GM12878 (cell line): ENCODE data around the gene EXOSC10. TPM values are rescaled to one million over a fixed set of nuclear protein-coding genes. Genes with fewer than 3 reads are reported as not detected.
A peak's percentile ranks its signal among the peaks of the same experiment; 100 is the strongest.

ENCODE experiments used
- ASH2L ChIP-seq: fragments of 300-600, 200-600 bp; sonication (generic); IDR thresholded peaks from 2 replicates; pipeline ENCODE4 v1.6.1; 2017; ENCODE audit warnings: low read depth, mild to moderate bottlenecking, borderline replicate concordance
- BCL11A ChIP-seq: IDR thresholded peaks from 2 replicates; pipeline ENCODE4 v1.6.1; 2011; ENCODE audit warnings: low read depth, low read length
- BHLHE40 ChIP-seq, 2 experiments: fragments of 450-650 bp in 1 of 2; IDR thresholded peaks; 2 replicates each; pipeline ENCODE4 v1.6.1; 2011 to 2017; ENCODE audit warnings: low read depth in 2 of 2, borderline replicate concordance in 1 of 2, improper control_type of control experiment in 1 of 2, low read length in 1 of 2, mild to moderate bottlenecking in 1 of 2
- CHD1 ChIP-seq: IDR thresholded peaks from 2 replicates; pipeline ENCODE4 v1.6.1; 2012; ENCODE audit warnings: low read depth, low read length, improper control_type of control experiment
- HDAC2 ChIP-seq: fragments of 200-600 bp; sonication (generic); IDR thresholded peaks from 2 replicates; pipeline ENCODE4 v1.6.1; 2017
- IKZF1 ChIP-seq: fragments of 450-650 bp; conservative IDR thresholded peaks from 2 replicates; pipeline ENCODE4 v1.6.1; 2017; ENCODE audit warnings: antibody characterized with exemption, mild to moderate bottlenecking
- IRF4 ChIP-seq: IDR thresholded peaks from 2 replicates; pipeline ENCODE4 v1.6.1; 2011; ENCODE audit warnings: low read depth, low read length
- MTA2 ChIP-seq: fragments of 450-650 bp; IDR thresholded peaks from 2 replicates; pipeline ENCODE4 v1.6.1; 2016; ENCODE audit warnings: low read depth, mild to moderate bottlenecking, moderate library complexity
- MXI1 ChIP-seq: fragments of 150-350 bp; IDR thresholded peaks from 2 replicates; pipeline ENCODE4 v1.6.1; 2011; ENCODE audit warnings: low read depth, mild to moderate bottlenecking, inconsistent platforms, low read length, improper control_type of control experiment
- POLR2AphosphoS2 ChIP-seq: IDR thresholded peaks from 2 replicates; pipeline ENCODE4 v1.6.1; 2011; ENCODE audit warnings: low read depth, mild to moderate bottlenecking, low read length, improper control_type of control experiment, moderate library complexity
- RB1 ChIP-seq: fragments of 450-650 bp; formaldehyde crosslinking; IDR thresholded peaks from 2 replicates; pipeline ENCODE4 v1.6.1; 2017; ENCODE audit warnings: mild to moderate bottlenecking, borderline replicate concordance
- RELB ChIP-seq: fragments of 450-650 bp; IDR thresholded peaks from 2 replicates; pipeline ENCODE4 v1.6.1; 2017; ENCODE audit warnings: low read depth, mild to moderate bottlenecking, moderate library complexity
- SMAD1 ChIP-seq: fragments of 450-650 bp; IDR thresholded peaks from 2 replicates; pipeline ENCODE4 v1.6.1; 2018; ENCODE audit warnings: mild to moderate bottlenecking, low read depth; ENCODE audit not compliant: partially characterized antibody
- STAT1 ChIP-seq: fragments of 450-650 bp; conservative IDR thresholded peaks from 2 replicates; pipeline ENCODE4 v1.6.1; 2014; ENCODE audit warnings: antibody characterized with exemption, mild to moderate bottlenecking
- YBX1 ChIP-seq: fragments of 450-650 bp; IDR thresholded peaks from 2 replicates; pipeline ENCODE4 v1.6.1; 2016; ENCODE audit warnings: antibody characterized with exemption
- ZBTB33 ChIP-seq: fragments of 450-650 bp; IDR thresholded peaks from 2 replicates; pipeline ENCODE4 v1.6.1; 2017; ENCODE audit warnings: mild to moderate bottlenecking
- ZNF687 ChIP-seq: fragments of 450-650 bp; IDR thresholded peaks from 2 replicates; pipeline ENCODE4 v1.6.1; 2017; ENCODE audit warnings: mild to moderate bottlenecking, moderate library complexity
- polyA plus RNA-seq, 11 experiments: library from polyadenylated mRNA; depleted of rRNA in 4 of 11; unstranded in 6 of 11; stranded (reverse) in 5 of 11; fragments of >200 nt; fragmentation: Nextera tagmentation in 4 of 11; fragmentation: Illumina TruSeq in 1 of 11; extraction: Ambion mirVana in 4 of 11; extraction: Trizol in 1 of 11; gene quantifications; 1 replicate in 1 of 11; 2 replicates in 10 of 11; pipeline versions ENCODE4 v1.2.1 to v1.2.3, GENCODE V29; 2011 to 2016; ENCODE audit warnings: inconsistent platforms in 2 of 11, missing spikeins in 2 of 11, low read depth in 1 of 11
- total RNA-seq, 4 experiments: library from RNA; depleted of rRNA in 3 of 4; stranded (reverse); fragments of >200 nt in 3 of 4; fragmentation: Illumina TruSeq in 1 of 4; extraction: Trizol in 1 of 4; gene quantifications; 2 replicates each; pipeline versions ENCODE4 v1.2.1 to v1.2.3, GENCODE V29; 2013 to 2021
- TF ChIP-seq, protein P1 (sequence below): fragments of 450-650 bp; IDR thresholded peaks from 2 replicates; pipeline ENCODE4 v1.6.1; 2017; ENCODE audit warnings: antibody characterized with exemption, mild to moderate bottlenecking, moderate library complexity

EXOSC10 gene
- total and polyA plus RNA-seq, 10 of the 15 experiments (the other 5 are each of a cell fraction or from before 2014, with no cell fraction given), result 16.2 to 86.5 (median 66.4) TPM

DNA sequence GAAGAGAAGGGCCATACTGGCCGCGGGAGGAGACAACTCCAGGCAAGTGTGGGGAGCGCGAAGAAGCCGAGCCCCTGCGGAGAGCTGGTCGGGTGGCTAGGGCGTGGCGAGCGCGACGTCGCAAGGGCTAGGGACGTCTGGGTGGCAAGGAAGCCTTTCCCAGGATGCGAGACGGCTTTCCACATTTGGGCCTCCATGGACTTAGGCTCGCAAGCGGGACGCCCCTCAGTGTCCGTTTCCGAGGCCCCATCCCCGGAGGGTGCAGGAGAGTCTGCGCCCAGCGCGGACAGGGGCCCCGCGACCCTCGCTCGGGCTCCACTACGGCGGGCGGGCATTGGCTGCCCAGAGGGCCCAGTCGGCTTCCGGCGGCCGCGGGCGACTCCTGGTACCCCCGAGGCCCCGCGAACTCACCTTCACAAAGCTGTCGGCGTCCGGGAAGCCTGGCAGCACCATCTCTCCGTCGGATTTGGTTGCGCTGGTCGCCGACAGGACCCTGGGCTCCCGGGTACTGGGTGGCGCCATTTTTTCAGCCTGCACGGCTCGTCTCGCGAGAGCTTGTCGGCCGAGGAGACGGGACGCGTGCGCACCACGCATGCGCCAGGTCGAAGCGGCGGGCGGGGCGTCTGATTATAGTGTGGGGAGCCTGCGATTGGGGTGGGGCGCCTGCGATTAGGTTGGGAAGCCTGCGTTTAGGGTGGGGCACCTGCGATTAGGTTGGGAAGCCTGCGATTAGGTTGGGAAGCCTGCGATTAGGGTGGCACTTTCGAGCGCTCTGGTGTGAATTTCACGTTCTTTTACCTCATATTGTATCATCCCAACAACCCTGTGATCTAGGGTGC lies at the start of gene EXOSC10 (continued):
- no peak for TF ChIP-seq IRF4
- TF ChIP-seq SMAD1, result no peak
- TF ChIP-seq IKZF1, result peak; percentile 88
- TF ChIP-seq MTA2, result no peak
- no peak for TF ChIP-seq CHD1
- TF ChIP-seq BHLHE40 (IDR thresholded peaks at IDR 0.05; ENCODE audit: borderline replicate concordance in 1 of 2, low read depth in 2 of 2, low read length in 1 of 2), result peak in 1 of 2 experiments; percentile 61; a peak in 2 of 4 replicates
- no peak for TF ChIP-seq BCL11A
- TF ChIP-seq, protein P1, sequence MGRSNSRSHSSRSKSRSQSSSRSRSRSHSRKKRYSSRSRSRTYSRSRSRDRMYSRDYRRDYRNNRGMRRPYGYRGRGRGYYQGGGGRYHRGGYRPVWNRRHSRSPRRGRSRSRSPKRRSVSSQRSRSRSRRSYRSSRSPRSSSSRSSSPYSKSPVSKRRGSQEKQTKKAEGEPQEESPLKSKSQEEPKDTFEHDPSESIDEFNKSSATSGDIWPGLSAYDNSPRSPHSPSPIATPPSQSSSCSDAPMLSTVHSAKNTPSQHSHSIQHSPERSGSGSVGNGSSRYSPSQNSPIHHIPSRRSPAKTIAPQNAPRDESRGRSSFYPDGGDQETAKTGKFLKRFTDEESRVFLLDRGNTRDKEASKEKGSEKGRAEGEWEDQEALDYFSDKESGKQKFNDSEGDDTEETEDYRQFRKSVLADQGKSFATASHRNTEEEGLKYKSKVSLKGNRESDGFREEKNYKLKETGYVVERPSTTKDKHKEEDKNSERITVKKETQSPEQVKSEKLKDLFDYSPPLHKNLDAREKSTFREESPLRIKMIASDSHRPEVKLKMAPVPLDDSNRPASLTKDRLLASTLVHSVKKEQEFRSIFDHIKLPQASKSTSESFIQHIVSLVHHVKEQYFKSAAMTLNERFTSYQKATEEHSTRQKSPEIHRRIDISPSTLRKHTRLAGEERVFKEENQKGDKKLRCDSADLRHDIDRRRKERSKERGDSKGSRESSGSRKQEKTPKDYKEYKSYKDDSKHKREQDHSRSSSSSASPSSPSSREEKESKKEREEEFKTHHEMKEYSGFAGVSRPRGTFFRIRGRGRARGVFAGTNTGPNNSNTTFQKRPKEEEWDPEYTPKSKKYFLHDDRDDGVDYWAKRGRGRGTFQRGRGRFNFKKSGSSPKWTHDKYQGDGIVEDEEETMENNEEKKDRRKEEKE, result no peak
- no peak for TF ChIP-seq YBX1
- TF ChIP-seq RB1, result peak; percentile 72; the same call in 1 of the 2 replicates
- TF ChIP-seq RELB, result peak; percentile 86
- no peak for TF ChIP-seq HDAC2
- no peak for TF ChIP-seq ZBTB33
- TF ChIP-seq ZNF687, result peak; percentile 60; the same call in 1 of the 2 replicates
- TF ChIP-seq ASH2L, result peak; percentile 95; the same call in 1 of the 2 replicates
- TF ChIP-seq POLR2AphosphoS2, result no peak
- TF ChIP-seq STAT1, result 0 out of 2 replicates have a peak, but pooled peaks have one; percentile 22
- TF ChIP-seq MXI1, result no peak
